ENCODE data around the gene PRKCB.

GRCh38 chr16:23833504-23833903, 2.3 kb upstream of the PRKCB start:
- TF ChIP-seq POLR2AphosphoS5 (IDR thresholded peaks at IDR 0.05; ENCODE audit: low read depth, low read length), result no peak
- TF ChIP-seq CTCF (IDR thresholded peaks at IDR 0.05; ENCODE audit: control extremely low read depth in 1 of 3, insufficient read depth in 1 of 3, low read depth in 1 of 3, low read length in 3 of 3), result no peak
- no peak for TF ChIP-seq EZH2 (IDR thresholded peaks at IDR 0.05; ENCODE audit: low read depth, low read length, severe bottlenecking)
- TF ChIP-seq TAF1 (IDR thresholded peaks at IDR 0.05; ENCODE audit: low read depth, low read length), result no peak
- TF ChIP-seq SAP30 (IDR thresholded peaks at IDR 0.05; ENCODE audit: insufficient read depth, insufficient replicate concordance, low read length), result no peak
- no peak for TF ChIP-seq HDAC2 (IDR thresholded peaks at IDR 0.05; ENCODE audit: borderline replicate concordance in 1 of 2, low read depth in 2 of 2, low read length in 2 of 2)
